Purkinje cell (primary cell): Measurements from ENCODE around the gene CLSTN1. TPM values are rescaled to one million over a fixed set of nuclear protein-coding genes. Genes with fewer than 3 reads are reported as not detected.

Source experiments
- polyA plus RNA-seq: library from polyadenylated mRNA; unstranded; fragments of >200 nt; fragmentation: Nextera tagmentation; gene quantifications from 2 replicates; pipeline ENCODE4 v1.2.1, GENCODE V29; 2014

The CLSTN1 gene
- polyA plus RNA-seq: 18.9 and 81.3 TPM in 2 replicates

DNA sequence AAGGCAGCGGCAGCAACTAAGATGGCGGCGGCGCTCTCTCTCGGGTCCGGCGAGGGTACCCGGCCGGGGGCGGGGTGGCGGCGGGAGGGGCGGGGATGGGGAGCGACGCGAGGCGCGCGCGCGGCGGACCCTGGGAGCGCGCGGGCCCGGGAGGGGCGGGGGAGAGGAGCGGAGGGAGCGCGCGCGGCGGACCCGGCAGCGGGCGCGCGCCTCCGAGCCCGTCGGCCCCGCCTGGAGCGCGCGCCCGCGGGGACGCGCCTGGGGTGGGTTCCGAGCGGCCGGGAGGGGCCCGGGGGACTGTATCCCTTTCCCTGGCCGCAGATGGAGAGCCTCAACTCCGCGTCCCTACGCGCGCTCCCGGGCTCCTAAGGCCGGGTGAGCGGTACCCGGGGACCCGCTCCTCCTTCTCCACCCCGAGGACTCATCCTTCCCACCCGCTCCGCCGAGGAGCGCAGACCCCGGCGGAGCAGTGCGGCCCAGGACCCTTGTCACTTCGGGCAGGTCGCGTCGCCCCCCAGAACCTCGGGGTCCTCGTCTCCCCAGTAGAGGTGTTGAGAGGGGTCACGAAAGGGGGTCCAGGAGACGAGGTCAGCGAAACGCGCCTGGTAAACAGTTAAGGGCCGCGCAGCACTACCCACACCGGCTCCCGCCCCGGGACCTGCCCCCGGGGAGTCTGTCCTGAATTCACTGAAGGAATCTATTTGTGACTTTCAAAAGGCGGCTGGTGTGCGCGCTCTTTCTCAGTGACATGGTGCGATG is at the start of gene CLSTN1:
TSS of gene CLSTN1 (minus strand) at position 23 of the 759 bp plus-strand sequence. CDS start 232 bp downstream, outside the sequence.

Other genes starting within 250 kb of the CLSTN1 start
- 0.06 and 0.54 TPM in 2 replicates for gene TMEM201, start 235.1 kb downstream of the CLSTN1 start, polyA plus RNA-seq
- 0.34 and 1.4 TPM in 2 replicates for gene PIK3CD, start 172.2 kb downstream of the CLSTN1 start, polyA plus RNA-seq
- gene CTNNBIP1, start 86.3 kb upstream of the CLSTN1 start, polyA plus RNA-seq: 0.13 and 1.4 TPM in 2 replicates
- 29.8 and 36.8 TPM in 2 replicates for gene LZIC, start 119.4 kb upstream of the CLSTN1 start, polyA plus RNA-seq
- 3.2 and 5.0 TPM in 2 replicates for gene NMNAT1, start 119.5 kb upstream of the CLSTN1 start, polyA plus RNA-seq
- gene RBP7, start 173.3 kb upstream of the CLSTN1 start, polyA plus RNA-seq: 2.0 TPM in 1 of 2 replicates, not detected in the other
- 9.2 and 10.1 TPM in 2 replicates for gene UBE4B, start 209.0 kb upstream of the CLSTN1 start, polyA plus RNA-seq